C4-2B (cell line): ENCODE results near the gene FOXO3.
"Not testable (repeated sequence)": the region's sequence is repeated elsewhere in the genome, so short reads cannot be mapped to it uniquely, and the experiment has no call there.

Source experiments
- H3K27ac ChIP-seq: fragments of 450-650 bp; 2 replicates; pipeline ENCODE4 v1.5.1; 2017
- ZFX ChIP-seq: fragments of 450-650 bp; IDR thresholded peaks from 2 replicates; pipeline ENCODE4 v1.6.1; 2017
- TF ChIP-seq, protein P1 (sequence below): fragments of 450-650 bp; conservative IDR thresholded peaks from 2 replicates; pipeline ENCODE4 v1.5.1; 2017; ENCODE audit warnings: mild to moderate bottlenecking

The FOXO3 gene

GRCh38 chr6:108660251-108660650 is 99.5 kb downstream of the FOXO3 start:
- TF ChIP-seq, protein P1, sequence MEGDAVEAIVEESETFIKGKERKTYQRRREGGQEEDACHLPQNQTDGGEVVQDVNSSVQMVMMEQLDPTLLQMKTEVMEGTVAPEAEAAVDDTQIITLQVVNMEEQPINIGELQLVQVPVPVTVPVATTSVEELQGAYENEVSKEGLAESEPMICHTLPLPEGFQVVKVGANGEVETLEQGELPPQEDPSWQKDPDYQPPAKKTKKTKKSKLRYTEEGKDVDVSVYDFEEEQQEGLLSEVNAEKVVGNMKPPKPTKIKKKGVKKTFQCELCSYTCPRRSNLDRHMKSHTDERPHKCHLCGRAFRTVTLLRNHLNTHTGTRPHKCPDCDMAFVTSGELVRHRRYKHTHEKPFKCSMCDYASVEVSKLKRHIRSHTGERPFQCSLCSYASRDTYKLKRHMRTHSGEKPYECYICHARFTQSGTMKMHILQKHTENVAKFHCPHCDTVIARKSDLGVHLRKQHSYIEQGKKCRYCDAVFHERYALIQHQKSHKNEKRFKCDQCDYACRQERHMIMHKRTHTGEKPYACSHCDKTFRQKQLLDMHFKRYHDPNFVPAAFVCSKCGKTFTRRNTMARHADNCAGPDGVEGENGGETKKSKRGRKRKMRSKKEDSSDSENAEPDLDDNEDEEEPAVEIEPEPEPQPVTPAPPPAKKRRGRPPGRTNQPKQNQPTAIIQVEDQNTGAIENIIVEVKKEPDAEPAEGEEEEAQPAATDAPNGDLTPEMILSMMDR: no peak
- no peak for TF ChIP-seq ZFX
- no peak overlapping the region for H3K27ac ChIP-seq

- H3K27ac ChIP-seq: no peak overlapping the region
- TF ChIP-seq, protein P1: no peak
- TF ChIP-seq ZFX: no peak
These were observed 100.7 kb downstream of the FOXO3 start for GRCh38 chr6:108661430-108661829.

GRCh38 chr6:108661982-108662381 is 101.3 kb downstream of the FOXO3 start:
- no peak overlapping the region for H3K27ac ChIP-seq
- TF ChIP-seq, protein P1: no peak
- TF ChIP-seq ZFX: no peak

DNA sequence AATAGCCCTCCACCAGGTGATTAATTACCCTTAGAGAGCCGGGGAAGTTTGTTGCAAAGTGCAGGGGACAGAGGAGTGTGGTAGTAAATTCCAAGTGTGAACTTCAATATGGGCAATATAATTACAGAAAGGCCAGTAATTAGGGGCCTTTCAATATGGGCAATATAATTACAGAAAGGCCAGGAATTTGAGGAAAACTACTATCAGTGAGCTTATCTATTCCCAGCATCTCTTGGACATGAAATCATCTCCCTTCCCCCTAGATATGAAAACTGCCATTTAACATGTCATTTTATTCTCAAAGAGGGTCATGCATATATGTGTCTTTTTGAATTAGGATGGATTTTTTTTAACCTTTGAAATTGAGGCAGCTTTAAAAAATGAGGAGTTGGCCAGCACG is 102.0 kb downstream of the FOXO3 start:
- no peak overlapping the region for H3K27ac ChIP-seq
- TF ChIP-seq, protein P1: no peak
- TF ChIP-seq ZFX: no peak

- H3K27ac ChIP-seq: not testable (repeated sequence)
These were observed 102.9 kb downstream of the FOXO3 start for GRCh38 chr6:108663494-108664064.

DNA sequence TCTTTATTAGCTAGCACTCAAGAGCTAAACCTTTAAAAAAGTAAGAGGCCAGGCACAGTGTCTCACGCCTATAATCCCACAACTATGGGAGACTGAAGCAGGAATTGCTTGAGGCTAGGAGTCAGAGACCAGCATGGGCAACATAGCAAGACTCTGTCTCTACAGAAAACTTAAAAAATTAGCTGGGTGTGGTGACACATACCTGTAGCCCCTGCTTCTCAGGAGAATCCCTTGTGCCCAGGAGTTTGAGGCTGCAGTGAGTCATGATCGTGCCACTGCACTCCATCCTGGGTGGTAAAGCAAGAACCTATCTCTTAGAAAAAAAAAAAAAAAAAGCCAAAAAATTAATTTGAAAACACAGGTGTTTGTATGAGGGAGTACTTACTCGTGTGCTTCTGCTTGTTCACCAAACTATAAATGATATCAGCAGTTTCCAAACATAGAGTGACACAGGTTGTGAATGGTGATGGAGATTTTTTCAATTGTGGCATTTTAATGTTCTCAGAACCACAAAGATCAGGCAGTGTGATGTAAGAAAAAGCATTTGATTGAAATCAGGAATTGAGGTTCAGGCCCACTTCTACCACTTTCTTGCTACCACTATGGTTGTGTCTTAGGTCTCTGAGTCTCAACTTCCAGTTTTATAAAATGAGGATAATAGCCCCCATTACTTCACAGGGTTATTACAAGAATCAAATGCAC is 104.9 kb downstream of the FOXO3 start:
- TF ChIP-seq ZFX: no peak
- TF ChIP-seq, protein P1: no peak
- H3K27ac ChIP-seq: no peak overlapping the region

DNA sequence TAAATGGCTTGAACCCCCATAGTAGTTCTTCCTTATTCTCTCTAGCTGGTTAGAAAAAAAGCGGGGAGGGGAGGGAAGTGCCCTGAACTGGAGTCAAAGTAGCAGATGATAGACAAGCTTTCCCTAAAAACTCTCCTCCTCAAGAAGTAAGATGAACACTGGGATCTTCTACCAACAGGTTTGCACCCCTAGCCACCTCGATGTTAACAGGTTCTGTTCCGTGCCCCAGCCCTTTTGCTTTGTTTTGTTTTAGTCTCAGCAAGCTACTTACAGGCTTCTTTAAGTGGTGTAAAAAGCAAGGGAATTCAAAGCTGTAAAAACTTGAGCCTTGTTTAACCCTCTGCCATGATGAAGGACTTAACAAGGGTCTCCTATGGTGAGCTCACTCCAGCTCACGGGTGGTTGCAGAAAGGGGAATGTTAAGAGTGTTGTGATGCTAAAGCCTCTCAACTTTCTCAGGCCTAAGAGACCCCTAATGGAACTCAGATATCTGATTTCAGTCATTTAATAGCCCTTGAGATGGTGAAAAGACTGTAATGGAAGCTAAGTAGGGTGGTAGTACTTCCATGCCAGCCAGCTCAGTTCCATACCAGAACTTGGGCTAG is 106.0 kb downstream of the FOXO3 start:
- TF ChIP-seq ZFX: no peak
- TF ChIP-seq, protein P1: no peak

GRCh38 chr6:108667993-108668392 is 107.3 kb downstream of the FOXO3 start:
- TF ChIP-seq ZFX: no peak
- TF ChIP-seq, protein P1: no peak
- no peak overlapping the region for H3K27ac ChIP-seq

More for the DNA sequence above, 106.0 kb downstream of the FOXO3 start:
- H3K27ac ChIP-seq: no peak overlapping the region
